Liver (tissue), 3 donors: ENCODE data around the gene DIP2A.

ENCODE experiments used
- EGR1 ChIP-seq, 2 donors: IDR thresholded peaks; 2 replicates each; pipeline ENCODE4 v1.6.1; 2016 to 2018; ENCODE audit warnings: antibody characterized with exemption in 2 of 2, low read depth in 2 of 2
- FOXA1 ChIP-seq: IDR thresholded peaks from 2 replicates; pipeline ENCODE4 v1.6.1; 2016; ENCODE audit warnings: antibody characterized with exemption
- GABPA ChIP-seq, 2 donors: IDR thresholded peaks in 1 of 2; conservative IDR thresholded peaks in 1 of 2; 2 replicates each; pipeline ENCODE4 v1.6.1; 2016; ENCODE audit warnings: antibody characterized with exemption in 2 of 2, mild to moderate bottlenecking in 1 of 2, moderate library complexity in 1 of 2
- JUND ChIP-seq, 2 donors: IDR thresholded peaks; 2 replicates each; pipeline ENCODE4 v1.6.1; 2016; ENCODE audit warnings: antibody characterized with exemption in 2 of 2
- RAD21 ChIP-seq, 2 donors: IDR thresholded peaks; 2 replicates each; pipeline ENCODE4 v1.6.1; 2016; ENCODE audit warnings: antibody characterized with exemption in 2 of 2, mild to moderate bottlenecking in 2 of 2
- RXRA ChIP-seq, 2 donors: IDR thresholded peaks; 2 replicates each; pipeline ENCODE4 v1.6.1; 2017 to 2018; ENCODE audit warnings: antibody characterized with exemption in 2 of 2, mild to moderate bottlenecking in 1 of 2
- SP1 ChIP-seq: IDR thresholded peaks from 2 replicates; pipeline ENCODE4 v1.6.1; 2018; ENCODE audit warnings: antibody characterized with exemption, mild to moderate bottlenecking
- TAF1 ChIP-seq: conservative IDR thresholded peaks from 2 replicates; pipeline ENCODE4 v1.6.1; 2016; ENCODE audit warnings: antibody characterized with exemption, mild to moderate bottlenecking
- YY1 ChIP-seq: IDR thresholded peaks from 2 replicates; pipeline ENCODE4 v1.6.1; 2016; ENCODE audit warnings: antibody characterized with exemption, mild to moderate bottlenecking
- TF ChIP-seq, protein P1 (sequence below): fragments of 150-350 bp; IDR thresholded peaks from 2 replicates; pipeline ENCODE4 v1.5.1; 2017; ENCODE audit warnings: improper control_type of control experiment, low read depth, low read length; ENCODE audit not compliant: missing input control
- TF ChIP-seq, protein P2 (sequence below): IDR thresholded peaks from 2 replicates; pipeline ENCODE4 v1.6.1; 2016; ENCODE audit warnings: antibody characterized with exemption, mild to moderate bottlenecking
- TF ChIP-seq, protein P3 (sequence below): IDR thresholded peaks from 2 replicates; pipeline ENCODE4 v1.6.1; 2016; ENCODE audit warnings: antibody characterized with exemption
- TF ChIP-seq, protein P4 (sequence below): IDR thresholded peaks from 2 replicates; pipeline ENCODE4 v1.6.1; 2016; ENCODE audit warnings: antibody characterized with exemption
- donor health status: healthy.
- donor health status: healthy.

DNA sequence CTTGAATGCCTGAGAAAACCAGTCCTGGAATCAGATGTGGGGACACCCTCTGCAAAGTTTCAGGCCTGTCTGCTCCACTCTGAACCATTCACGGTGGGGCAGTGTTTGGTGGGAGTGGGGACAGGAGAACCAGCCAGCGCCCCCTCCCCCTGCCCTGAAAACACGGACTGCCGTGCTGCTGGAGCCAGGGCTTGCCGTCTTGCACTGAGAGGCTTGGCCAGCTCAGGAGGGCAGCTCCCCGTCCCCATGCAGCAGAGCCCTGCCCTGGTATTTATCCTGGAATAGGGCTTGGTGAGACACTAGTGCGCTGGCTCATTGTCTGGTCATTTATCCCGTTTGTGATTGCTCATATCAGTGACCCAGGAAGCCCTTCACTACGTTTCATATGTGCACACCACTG, 142.3 kb downstream of the DIP2A start:
- TF ChIP-seq, protein P1, sequence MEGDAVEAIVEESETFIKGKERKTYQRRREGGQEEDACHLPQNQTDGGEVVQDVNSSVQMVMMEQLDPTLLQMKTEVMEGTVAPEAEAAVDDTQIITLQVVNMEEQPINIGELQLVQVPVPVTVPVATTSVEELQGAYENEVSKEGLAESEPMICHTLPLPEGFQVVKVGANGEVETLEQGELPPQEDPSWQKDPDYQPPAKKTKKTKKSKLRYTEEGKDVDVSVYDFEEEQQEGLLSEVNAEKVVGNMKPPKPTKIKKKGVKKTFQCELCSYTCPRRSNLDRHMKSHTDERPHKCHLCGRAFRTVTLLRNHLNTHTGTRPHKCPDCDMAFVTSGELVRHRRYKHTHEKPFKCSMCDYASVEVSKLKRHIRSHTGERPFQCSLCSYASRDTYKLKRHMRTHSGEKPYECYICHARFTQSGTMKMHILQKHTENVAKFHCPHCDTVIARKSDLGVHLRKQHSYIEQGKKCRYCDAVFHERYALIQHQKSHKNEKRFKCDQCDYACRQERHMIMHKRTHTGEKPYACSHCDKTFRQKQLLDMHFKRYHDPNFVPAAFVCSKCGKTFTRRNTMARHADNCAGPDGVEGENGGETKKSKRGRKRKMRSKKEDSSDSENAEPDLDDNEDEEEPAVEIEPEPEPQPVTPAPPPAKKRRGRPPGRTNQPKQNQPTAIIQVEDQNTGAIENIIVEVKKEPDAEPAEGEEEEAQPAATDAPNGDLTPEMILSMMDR = no peak
- TF ChIP-seq EGR1 (IDR thresholded peaks at IDR 0.05; ENCODE audit: low read depth in 2 of 2) (no peak), TAF1 (no peak), JUND (IDR thresholded peaks at IDR 0.05) (no peak), RAD21 (IDR thresholded peaks at IDR 0.05) (no peak), GABPA (IDR thresholded peaks at IDR 0.05 in 1 of 2, conservative IDR thresholded peaks at IDR 0.05 in 1 of 2) (no peak), YY1 (no peak), RXRA (IDR thresholded peaks at IDR 0.05) (no peak), FOXA1 (no peak), SP1 (no peak)
- TF ChIP-seq, protein P2, sequence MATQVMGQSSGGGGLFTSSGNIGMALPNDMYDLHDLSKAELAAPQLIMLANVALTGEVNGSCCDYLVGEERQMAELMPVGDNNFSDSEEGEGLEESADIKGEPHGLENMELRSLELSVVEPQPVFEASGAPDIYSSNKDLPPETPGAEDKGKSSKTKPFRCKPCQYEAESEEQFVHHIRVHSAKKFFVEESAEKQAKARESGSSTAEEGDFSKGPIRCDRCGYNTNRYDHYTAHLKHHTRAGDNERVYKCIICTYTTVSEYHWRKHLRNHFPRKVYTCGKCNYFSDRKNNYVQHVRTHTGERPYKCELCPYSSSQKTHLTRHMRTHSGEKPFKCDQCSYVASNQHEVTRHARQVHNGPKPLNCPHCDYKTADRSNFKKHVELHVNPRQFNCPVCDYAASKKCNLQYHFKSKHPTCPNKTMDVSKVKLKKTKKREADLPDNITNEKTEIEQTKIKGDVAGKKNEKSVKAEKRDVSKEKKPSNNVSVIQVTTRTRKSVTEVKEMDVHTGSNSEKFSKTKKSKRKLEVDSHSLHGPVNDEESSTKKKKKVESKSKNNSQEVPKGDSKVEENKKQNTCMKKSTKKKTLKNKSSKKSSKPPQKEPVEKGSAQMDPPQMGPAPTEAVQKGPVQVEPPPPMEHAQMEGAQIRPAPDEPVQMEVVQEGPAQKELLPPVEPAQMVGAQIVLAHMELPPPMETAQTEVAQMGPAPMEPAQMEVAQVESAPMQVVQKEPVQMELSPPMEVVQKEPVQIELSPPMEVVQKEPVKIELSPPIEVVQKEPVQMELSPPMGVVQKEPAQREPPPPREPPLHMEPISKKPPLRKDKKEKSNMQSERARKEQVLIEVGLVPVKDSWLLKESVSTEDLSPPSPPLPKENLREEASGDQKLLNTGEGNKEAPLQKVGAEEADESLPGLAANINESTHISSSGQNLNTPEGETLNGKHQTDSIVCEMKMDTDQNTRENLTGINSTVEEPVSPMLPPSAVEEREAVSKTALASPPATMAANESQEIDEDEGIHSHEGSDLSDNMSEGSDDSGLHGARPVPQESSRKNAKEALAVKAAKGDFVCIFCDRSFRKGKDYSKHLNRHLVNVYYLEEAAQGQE = no peak
- TF ChIP-seq, protein P3, sequence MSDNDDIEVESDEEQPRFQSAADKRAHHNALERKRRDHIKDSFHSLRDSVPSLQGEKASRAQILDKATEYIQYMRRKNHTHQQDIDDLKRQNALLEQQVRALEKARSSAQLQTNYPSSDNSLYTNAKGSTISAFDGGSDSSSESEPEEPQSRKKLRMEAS = no peak
- TF ChIP-seq, protein P4, sequence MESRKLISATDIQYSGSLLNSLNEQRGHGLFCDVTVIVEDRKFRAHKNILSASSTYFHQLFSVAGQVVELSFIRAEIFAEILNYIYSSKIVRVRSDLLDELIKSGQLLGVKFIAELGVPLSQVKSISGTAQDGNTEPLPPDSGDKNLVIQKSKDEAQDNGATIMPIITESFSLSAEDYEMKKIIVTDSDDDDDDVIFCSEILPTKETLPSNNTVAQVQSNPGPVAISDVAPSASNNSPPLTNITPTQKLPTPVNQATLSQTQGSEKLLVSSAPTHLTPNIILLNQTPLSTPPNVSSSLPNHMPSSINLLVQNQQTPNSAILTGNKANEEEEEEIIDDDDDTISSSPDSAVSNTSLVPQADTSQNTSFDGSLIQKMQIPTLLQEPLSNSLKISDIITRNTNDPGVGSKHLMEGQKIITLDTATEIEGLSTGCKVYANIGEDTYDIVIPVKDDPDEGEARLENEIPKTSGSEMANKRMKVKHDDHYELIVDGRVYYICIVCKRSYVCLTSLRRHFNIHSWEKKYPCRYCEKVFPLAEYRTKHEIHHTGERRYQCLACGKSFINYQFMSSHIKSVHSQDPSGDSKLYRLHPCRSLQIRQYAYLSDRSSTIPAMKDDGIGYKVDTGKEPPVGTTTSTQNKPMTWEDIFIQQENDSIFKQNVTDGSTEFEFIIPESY = no peak
